Endothelial cell (in vitro differentiated cells): ENCODE data around the gene FEZ2. TPM values are rescaled to one million over a fixed set of nuclear protein-coding genes. Genes with fewer than 3 reads are reported as not detected.

Source experiments
- DNase-seq: peaks from one replicate; pipeline ENCODE4 v3.0.0; 2021; ENCODE audit warnings: low spot score
- H3K27ac Mint-ChIP-seq: one replicate; pipeline ENCODE4 v1.8.0; 2021; ENCODE audit warnings: mixed read lengths, inconsistent platforms; ENCODE audit not compliant: unreplicated experiment
- H3K27me3 Mint-ChIP-seq: one replicate; pipeline ENCODE4 v1.8.0; 2021; ENCODE audit warnings: mild to moderate bottlenecking, moderate library complexity, mixed read lengths, inconsistent platforms; ENCODE audit not compliant: unreplicated experiment
- H3K36me3 Mint-ChIP-seq: one replicate; pipeline ENCODE4 v1.8.0; 2021; ENCODE audit warnings: mild to moderate bottlenecking, low read depth, mixed read lengths, inconsistent platforms; ENCODE audit not compliant: unreplicated experiment
- H3K4me1 Mint-ChIP-seq: one replicate; pipeline ENCODE4 v1.8.0; 2021; ENCODE audit warnings: mild to moderate bottlenecking, mixed read lengths, inconsistent platforms; ENCODE audit not compliant: unreplicated experiment
- H3K4me3 Mint-ChIP-seq: one replicate; pipeline ENCODE4 v1.8.0; 2021; ENCODE audit warnings: mild to moderate bottlenecking, mixed read lengths, inconsistent platforms; ENCODE audit not compliant: unreplicated experiment
- H3K9me3 Mint-ChIP-seq: one replicate; pipeline ENCODE4 v1.8.0; 2021; ENCODE audit warnings: mixed read lengths, inconsistent platforms; ENCODE audit not compliant: unreplicated experiment
- total RNA-seq: library from RNA; stranded (reverse); fragmentation: NEBNext Ultra II Directional; extraction: Animal tissue kit (Norgen Biotek cat#: 25700); gene quantifications from one replicate; pipeline ENCODE4 v1.2.1, GENCODE V29; 2021; ENCODE audit not compliant: unreplicated experiment
- TF ChIP-seq, protein P1 (sequence below): fragments of 200-600 bp; sonication (generic); IDR thresholded peaks from one replicate; pipeline ENCODE4 v1.5.0; 2021; ENCODE audit warnings: antibody characterized with exemption; ENCODE audit not compliant: unreplicated experiment

FEZ2 gene
- total RNA-seq, 1 donor from 2014 or later, result 40.8 TPM

DNA sequence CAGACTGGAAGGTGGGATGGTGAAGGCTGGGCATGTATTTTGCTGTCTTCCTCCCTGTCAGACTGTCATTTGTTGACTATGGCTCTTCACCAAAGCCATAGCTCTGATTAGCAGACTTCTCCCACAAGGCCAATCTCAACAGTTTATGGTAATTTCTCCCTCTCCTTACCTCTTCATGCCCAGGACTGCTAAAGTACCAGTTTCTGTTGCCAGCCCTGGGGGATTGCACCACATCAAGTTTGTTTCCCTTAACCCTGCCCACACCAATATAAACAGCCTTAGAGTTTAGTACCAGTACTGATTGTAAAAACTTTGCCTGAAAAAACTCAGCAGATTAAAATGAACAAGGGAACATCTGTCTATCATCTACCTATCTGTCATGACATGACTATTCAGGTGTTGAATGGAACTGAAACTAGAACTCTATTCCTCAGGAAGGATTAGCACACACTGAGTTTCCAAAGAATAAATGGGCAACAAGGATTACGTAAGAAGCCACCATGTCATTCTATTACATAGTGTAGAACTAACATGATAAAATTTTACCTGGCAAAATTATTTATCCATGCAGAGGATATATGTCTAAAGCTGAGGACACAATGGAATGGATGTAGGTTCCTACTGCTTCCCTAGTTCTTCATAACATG lies 13.7 kb downstream of the FEZ2 start:
- no peak for DNase-seq
- no peaks in the 10 kb centered on the region for H3K9me3 Mint-ChIP-seq
- H3K27me3 Mint-ChIP-seq, result peaks cover 2% of the 10 kb centered on the region
- peak overlapping the region; percentile 54 for H3K4me3 Mint-ChIP-seq
- H3K36me3 Mint-ChIP-seq, result peaks cover 26% of the 10 kb centered on the region
- TF ChIP-seq, protein P1, sequence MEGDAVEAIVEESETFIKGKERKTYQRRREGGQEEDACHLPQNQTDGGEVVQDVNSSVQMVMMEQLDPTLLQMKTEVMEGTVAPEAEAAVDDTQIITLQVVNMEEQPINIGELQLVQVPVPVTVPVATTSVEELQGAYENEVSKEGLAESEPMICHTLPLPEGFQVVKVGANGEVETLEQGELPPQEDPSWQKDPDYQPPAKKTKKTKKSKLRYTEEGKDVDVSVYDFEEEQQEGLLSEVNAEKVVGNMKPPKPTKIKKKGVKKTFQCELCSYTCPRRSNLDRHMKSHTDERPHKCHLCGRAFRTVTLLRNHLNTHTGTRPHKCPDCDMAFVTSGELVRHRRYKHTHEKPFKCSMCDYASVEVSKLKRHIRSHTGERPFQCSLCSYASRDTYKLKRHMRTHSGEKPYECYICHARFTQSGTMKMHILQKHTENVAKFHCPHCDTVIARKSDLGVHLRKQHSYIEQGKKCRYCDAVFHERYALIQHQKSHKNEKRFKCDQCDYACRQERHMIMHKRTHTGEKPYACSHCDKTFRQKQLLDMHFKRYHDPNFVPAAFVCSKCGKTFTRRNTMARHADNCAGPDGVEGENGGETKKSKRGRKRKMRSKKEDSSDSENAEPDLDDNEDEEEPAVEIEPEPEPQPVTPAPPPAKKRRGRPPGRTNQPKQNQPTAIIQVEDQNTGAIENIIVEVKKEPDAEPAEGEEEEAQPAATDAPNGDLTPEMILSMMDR, result no peak
- H3K27ac Mint-ChIP-seq, result no peak overlapping the region
- H3K4me1 Mint-ChIP-seq, result no peaks in the 10 kb centered on the region

DNA sequence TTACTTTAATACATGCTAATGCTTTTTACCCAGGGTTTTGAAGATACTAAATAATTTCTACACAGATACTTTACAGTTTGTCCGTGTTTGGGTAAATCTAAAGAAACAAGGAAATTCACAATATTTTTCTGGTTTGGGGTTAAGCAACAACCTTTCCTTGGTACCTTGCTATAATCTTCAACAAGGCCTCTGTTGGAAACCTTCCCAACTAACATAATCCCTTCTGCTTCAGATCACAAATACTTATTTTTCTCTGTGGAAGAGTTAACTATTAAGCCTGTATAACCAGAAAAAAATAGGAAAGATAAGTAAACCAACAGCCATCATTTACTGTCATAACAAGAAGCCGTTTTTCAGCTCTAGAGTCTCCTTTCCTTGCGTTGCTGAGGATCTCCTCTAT lies 15.0 kb downstream of the FEZ2 start:
- Mint-ChIP-seq H3K36me3 (peaks cover 38% of the 10 kb centered on the region), H3K4me1 (no peaks in the 10 kb centered on the region), H3K27ac (no peak overlapping the region), H3K27me3 (peaks cover 2% of the 10 kb centered on the region), H3K4me3 (no peak overlapping the region), H3K9me3 (no peaks in the 10 kb centered on the region)
- TF ChIP-seq, protein P1, result no peak
- DNase-seq, result no peak

DNA sequence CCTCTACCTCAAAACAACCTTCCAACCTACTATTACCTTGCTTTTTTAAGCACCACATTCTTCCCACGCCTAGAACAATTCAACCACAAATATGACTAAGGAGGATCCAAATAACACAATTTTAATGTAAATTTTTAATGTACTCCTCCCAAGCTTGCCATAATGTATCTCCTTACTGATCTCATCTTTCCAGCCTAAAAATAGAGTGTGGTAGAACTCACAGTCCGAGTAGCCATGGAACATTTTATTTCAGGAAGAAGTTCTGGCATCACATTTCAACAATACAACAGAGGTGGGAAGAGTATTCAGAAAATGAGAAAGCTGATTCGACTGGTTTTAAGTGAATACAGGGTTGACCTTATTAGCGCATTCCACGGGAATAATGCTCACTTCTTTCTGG lies 15.4 kb downstream of the FEZ2 start:
- no peak for DNase-seq
- peaks cover 2% of the 10 kb centered on the region for H3K27me3 Mint-ChIP-seq
- H3K9me3 Mint-ChIP-seq, result no peaks in the 10 kb centered on the region
- no peak overlapping the region for H3K27ac Mint-ChIP-seq
- no peak overlapping the region for H3K4me3 Mint-ChIP-seq
- H3K4me1 Mint-ChIP-seq, result no peaks in the 10 kb centered on the region
- TF ChIP-seq, protein P1, result no peak
- H3K36me3 Mint-ChIP-seq, result peaks cover 41% of the 10 kb centered on the region

DNA sequence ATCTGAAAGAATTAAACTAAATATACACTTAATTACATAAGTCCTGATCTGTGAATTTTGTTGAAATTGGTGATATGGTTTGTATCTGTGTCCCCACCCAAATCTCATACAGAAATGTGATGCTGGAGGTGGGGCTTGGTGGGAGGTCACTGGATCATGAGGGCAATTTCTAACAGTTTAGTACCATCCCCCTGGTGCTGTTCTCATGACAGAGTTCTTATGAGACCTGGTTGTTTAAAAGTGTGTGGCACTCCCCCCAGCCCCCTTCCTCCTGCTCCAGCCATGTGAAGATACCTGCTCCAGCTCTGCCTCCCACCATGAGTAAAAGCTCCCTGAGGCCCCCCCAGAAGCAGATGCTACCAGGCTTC lies 18.7 kb downstream of the FEZ2 start:
- Mint-ChIP-seq H3K27ac (no peak overlapping the region), H3K4me3 (no peak overlapping the region), H3K4me1 (no peaks in the 10 kb centered on the region), H3K9me3 (no peaks in the 10 kb centered on the region), H3K27me3 (no peaks in the 10 kb centered on the region), H3K36me3 (peaks cover 39% of the 10 kb centered on the region)
- TF ChIP-seq, protein P1, result no peak
- DNase-seq, result no peak

DNA sequence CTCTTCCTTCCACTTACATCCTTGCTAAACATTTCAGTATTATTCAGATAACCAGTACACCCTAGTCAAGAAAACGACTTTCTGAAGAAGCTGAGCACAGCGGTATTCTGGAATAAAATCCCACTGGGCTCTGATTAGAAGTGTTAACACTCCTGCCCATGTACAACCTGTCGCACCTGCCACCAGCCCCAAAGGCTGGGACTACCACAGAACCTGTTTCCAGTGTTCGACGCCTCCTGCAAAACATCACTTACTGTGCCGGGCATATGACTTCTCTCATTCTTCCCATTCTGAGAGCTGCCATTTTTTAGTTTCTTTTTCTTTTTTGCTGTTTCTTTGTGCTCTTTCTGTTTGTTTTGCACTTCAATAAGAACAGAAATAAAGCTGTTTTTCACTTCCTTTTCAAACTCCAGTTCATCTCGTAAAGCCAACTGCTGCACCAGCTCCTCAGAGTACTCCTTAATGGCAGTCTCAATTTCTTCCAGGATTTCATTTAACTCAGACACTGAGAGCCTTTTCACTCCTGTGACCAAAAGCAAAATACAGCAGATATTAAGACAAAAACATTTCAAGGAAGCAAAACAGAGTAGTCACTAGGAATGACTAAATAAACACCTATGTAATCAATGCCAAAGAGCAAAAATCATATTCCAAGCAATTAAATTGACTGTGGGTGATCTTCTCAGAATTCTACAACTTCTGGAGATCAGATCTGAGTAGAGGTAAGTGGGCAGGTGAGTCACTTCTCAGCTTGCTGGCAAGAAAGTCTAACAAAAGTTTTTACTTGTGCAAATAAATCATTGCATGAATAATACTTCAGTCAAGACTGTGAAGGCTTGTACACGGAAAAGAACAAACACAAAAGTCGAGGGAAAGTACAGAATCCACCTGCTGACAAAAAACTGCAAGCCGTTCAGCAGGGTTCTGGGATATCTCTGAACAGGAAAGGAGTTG lies 19.3 kb downstream of the FEZ2 start:
- Mint-ChIP-seq H3K36me3 (peaks cover 36% of the 10 kb centered on the region), H3K27ac (no peak overlapping the region), H3K4me1 (no peaks in the 10 kb centered on the region), H3K4me3 (no peak overlapping the region), H3K9me3 (no peaks in the 10 kb centered on the region), H3K27me3 (no peaks in the 10 kb centered on the region)
- no peak for DNase-seq
- TF ChIP-seq, protein P1, result no peak
